Measurements from ENCODE around the gene NKX2-1.

Gene NKX2-1

DNA sequence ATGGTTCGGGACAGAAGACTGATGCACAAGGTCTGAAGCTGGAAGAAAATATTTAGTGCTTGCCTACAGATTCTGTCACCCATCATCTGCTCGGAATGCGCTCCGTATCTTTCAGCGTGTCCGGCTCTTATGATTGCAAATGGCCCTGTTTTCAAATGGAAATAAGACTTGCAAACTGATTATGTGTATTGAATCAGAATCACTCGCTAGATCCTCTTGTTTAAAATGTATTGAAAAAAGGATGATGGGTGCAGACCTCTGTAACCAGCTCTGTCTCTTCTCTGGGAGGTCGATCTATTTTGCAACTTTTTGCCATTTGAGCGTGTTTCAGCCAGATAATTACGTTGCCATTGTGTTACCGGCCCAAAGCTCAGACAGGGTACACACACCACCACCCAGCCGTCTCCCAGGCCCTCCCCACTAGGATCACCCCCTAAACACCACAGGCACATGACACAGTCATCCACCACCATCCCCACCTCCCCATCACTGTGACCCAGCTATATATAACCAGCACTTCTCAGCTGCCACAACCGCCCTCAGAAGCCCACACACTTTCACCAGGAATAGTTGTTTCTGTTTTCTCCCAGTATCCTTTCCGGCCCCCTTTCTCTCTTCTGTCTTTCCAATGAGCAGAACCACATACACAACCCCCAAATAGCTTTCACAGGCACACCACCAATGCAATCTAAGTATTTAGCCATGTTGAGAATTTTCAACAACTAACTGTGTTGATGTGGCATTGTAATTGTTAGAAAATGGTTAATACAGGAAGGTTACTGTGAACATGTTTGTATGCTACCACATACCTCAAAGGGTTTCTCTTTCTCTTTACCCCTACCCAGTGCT, 10.7 kb downstream of the NKX2-1 start:
- Histone ChIP-seq H3K36me3 (ENCODE audit: insufficient read depth, low read length) (no peaks in the 10 kb centered on the region), H3K27me3 (ENCODE audit: insufficient read depth, low read length) (peaks cover 100% of the 10 kb centered on the region), H3K9me3 (ENCODE audit: insufficient read depth, low read depth, low read length) (no peaks in the 10 kb centered on the region), H3K4me3 (ENCODE audit: low read length) (0 out of 2 replicates have a peak overlapping the region, but pooled peaks have one; percentile 8), H3K4me1 (ENCODE audit: insufficient read depth, low read length) (peaks cover 39% of the 10 kb centered on the region), H3K27ac (ENCODE audit: low read depth, low read length) (no peak overlapping the region), H3K9ac (ENCODE audit: low read depth, low read length) (no peak overlapping the region)
- 3% methylated on average over 14 of the region's 14 CpGs for WGBS

DNA sequence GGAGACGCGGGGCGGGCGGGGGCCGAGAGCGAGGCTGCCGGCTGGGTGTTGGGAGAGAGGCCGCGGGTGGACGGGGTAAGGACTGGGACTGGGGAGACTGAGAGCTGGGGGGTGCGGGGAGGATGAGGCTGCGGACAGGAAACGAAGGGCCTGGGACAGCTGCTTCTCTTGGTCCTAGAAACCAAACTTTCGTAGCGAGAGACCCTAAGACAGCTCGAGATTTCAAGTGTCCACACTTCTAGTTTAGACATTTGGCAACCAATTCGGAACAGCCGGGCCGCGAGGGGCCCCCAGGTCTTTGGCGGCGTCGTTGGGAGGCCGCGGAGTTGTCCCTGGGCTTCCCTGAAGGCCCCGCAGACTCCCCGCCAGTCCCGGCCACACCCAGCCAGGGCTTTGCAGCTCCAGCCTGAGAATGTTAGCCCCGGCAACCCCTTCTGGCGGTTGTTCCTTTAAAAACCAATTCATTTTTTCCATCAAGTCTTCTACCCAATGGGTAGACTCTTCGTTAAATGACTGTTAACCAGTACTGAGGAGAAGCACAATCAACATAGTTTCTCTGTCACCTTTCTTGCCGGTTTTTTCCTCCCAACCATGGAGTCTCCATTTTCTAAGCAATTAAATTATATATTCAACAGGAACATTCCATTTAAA, 11.5 kb downstream of the NKX2-1 start:
- Histone ChIP-seq H3K4me3 (ENCODE audit: low read length) (0 out of 2 replicates have a peak overlapping the region, but pooled peaks have one; percentile 8), H3K9ac (ENCODE audit: low read depth, low read length) (no peak overlapping the region), H3K27ac (ENCODE audit: low read depth, low read length) (no peak overlapping the region), H3K27me3 (ENCODE audit: insufficient read depth, low read length) (peaks cover 100% of the 10 kb centered on the region), H3K36me3 (ENCODE audit: insufficient read depth, low read length) (no peaks in the 10 kb centered on the region), H3K4me1 (ENCODE audit: insufficient read depth, low read length) (peaks cover 37% of the 10 kb centered on the region), H3K9me3 (ENCODE audit: insufficient read depth, low read depth, low read length) (no peaks in the 10 kb centered on the region)
- under 1% methylated on average over 32 of the region's 32 CpGs for WGBS

DNA sequence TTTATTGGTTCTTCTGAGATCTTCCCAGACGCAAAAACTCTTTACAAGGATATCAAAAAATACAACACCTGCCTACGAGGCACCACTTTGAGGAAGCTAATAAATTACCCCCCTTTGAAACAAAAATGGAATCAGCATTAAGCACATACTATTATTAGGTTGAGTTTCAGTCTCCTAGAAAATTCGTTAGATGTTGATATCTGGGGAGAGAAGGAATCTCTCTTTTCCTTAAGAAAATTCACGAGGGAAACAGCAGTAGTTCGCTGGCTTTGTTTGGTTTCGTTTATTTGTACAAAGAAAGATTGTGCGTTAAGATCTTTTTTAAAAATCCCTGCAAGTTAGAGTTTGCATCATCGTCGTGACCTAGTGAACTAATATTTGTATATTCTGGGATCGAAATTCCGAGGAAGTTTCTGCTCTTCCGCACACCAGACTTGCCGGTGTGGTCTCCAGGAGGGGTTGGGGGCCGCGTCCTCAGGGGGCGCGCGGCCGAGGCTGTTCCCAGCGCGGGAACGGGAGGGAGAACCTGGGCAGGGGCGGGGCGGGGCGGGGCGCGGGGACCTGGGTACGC, 12.1 kb downstream of the NKX2-1 start:
- H3K9me3 ChIP-seq (ENCODE audit: insufficient read depth, low read depth, low read length): no peaks in the 10 kb centered on the region
- WGBS: 3% methylated on average over 28 of the region's 28 CpGs
- no peak overlapping the region for H3K27ac ChIP-seq (ENCODE audit: low read depth, low read length)
- no peak overlapping the region for H3K9ac ChIP-seq (ENCODE audit: low read depth, low read length)
- no peaks in the 10 kb centered on the region for H3K36me3 ChIP-seq (ENCODE audit: insufficient read depth, low read length)
- no peak overlapping the region for H3K4me3 ChIP-seq (ENCODE audit: low read length)
- H3K4me1 ChIP-seq (ENCODE audit: insufficient read depth, low read length): peaks cover 38% of the 10 kb centered on the region
- H3K27me3 ChIP-seq (ENCODE audit: insufficient read depth, low read length): peaks cover 100% of the 10 kb centered on the region

DNA sequence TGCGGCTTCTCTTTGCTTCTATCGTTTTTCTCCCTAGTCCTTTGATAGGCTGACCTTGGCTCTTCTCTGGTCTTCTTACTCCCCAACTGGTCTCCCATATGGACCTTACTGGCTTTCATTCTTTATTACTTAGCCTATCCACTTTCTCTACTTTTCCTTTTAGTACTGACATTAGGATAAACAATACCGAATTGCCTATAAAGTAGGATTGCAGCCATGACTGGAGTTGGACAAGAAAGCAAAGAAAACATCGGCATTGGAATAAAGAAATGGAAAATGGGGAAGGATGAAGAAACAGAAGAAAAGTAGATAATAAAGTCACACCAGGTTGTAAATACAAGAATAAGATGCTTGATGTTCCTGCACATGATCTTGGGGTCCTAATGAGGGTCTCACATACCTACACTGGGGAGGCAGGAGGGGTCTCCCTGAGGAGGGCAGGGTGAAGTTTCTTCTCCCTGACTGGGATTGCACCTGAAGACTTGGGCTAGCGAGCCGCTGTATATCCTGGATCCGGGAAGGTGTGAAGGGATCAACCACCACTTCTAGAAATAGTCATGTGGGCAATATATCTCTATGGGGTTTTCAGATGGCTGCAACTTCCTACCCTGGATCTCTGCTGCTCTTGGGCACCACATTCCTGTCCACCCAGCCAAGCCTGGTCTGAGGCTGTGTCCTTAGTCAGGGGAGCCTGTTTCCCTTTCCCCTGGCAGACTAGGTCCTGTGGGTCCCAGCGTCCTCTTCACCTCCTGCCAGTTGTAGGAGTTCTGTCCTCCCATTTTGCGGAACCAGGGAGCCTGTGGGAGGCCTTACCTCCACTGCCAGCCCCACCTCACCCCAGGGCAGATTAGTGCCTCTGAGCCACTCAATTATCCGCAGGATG, 13.1 kb downstream of the NKX2-1 start:
- H3K4me1 ChIP-seq (ENCODE audit: insufficient read depth, low read length): peaks cover 36% of the 10 kb centered on the region
- peaks cover 100% of the 10 kb centered on the region for H3K27me3 ChIP-seq (ENCODE audit: insufficient read depth, low read length)
- H3K27ac ChIP-seq (ENCODE audit: low read depth, low read length): no peak overlapping the region
- no peak overlapping the region for H3K4me3 ChIP-seq (ENCODE audit: low read length)
- H3K9ac ChIP-seq (ENCODE audit: low read depth, low read length): no peak overlapping the region
- no peaks in the 10 kb centered on the region for H3K9me3 ChIP-seq (ENCODE audit: insufficient read depth, low read depth, low read length)
- no peaks in the 10 kb centered on the region for H3K36me3 ChIP-seq (ENCODE audit: insufficient read depth, low read length)
- WGBS: 16% methylated on average over 8 of the region's 10 CpGs

DNA sequence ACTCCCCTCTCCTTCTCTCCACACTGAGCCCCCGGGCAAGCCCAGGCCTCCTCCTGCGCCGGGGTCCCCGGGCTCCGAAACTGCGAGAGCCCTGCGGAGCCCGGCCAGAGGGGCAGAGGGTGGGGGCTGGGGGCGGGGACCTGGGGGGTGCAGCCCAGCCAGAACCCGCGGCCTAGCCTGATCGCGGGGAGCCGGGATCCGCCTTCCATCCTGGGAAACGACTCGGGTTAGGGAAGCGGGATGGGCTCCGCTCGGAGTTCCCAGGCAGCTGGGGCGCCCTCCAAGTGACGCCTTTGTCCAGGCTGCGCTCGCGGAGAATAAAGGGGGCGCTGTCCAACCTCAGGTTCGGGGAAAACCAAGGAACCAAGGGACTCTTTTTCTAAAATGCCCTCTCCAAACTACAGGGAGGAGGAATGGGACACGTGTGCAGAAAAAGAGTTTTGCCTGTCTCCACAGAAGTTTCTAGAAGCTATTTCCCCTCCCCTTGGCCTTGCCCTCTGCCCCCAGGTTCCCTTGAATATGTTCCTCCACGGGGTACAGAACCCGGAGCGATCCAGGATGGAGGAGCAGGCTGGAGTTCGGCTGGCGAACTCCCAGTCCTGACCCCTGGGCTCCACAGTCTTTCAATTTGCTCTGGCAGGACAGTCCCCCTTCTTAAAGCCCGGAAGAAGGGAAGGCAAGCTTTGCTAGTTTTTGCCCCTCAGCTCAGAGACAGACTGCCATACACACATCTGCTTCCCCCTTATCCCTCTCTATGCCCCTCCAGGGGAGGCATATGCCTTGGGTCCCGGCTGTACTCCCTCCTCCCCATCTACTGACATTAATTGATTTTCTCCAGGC, 13.9 kb downstream of the NKX2-1 start:
- Histone ChIP-seq H3K4me1 (ENCODE audit: insufficient read depth, low read length) (peaks cover 36% of the 10 kb centered on the region), H3K4me3 (ENCODE audit: low read length) (no peak overlapping the region), H3K9me3 (ENCODE audit: insufficient read depth, low read depth, low read length) (no peaks in the 10 kb centered on the region), H3K27ac (ENCODE audit: low read depth, low read length) (no peak overlapping the region), H3K27me3 (ENCODE audit: insufficient read depth, low read length) (peaks cover 100% of the 10 kb centered on the region), H3K36me3 (ENCODE audit: insufficient read depth, low read length) (no peaks in the 10 kb centered on the region), H3K9ac (ENCODE audit: low read depth, low read length) (no peak overlapping the region)
- 3% methylated on average over 35 of the region's 35 CpGs for WGBS

DNA sequence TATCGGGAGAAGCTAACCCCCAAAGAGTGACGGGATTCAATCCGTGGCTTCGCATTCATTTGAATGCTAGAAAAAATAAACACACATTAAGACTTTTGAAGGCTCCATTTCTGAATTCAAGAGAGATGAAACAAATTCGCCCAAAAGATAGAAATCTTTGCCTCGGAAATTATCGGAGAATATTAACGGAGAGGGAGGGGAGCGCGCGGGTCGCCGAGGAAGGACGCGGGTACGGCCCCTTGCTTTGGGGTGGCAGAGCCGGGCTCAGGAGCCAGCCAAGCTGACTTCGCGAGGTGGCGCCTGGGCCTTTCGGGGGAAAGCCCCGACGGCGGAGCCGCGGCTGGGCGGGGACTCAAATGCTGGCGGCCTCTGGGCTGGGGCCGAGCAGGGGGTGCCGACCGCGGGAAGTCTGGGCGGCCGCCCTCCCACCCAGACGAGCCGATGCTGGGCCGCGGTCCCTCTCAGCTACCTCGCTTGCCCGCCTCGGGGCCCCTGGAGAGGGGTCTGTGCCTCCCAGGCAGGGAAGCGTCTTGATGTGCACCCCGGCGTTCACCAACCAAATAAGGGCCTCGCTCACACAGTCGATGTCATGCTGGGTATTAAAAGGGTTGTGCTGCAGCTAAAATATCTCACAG, 14.7 kb downstream of the NKX2-1 start:
- no peaks in the 10 kb centered on the region for H3K9me3 ChIP-seq (ENCODE audit: insufficient read depth, low read depth, low read length)
- peak overlapping the region; percentile 28; the same call in 1 of the 2 replicates for H3K4me3 ChIP-seq (ENCODE audit: low read length)
- H3K27ac ChIP-seq (ENCODE audit: low read depth, low read length): no peak overlapping the region
- WGBS: under 1% methylated on average over 46 of the region's 46 CpGs
- H3K36me3 ChIP-seq (ENCODE audit: insufficient read depth, low read length): no peaks in the 10 kb centered on the region
- no peak overlapping the region for H3K9ac ChIP-seq (ENCODE audit: low read depth, low read length)
- H3K4me1 ChIP-seq (ENCODE audit: insufficient read depth, low read length): peaks cover 35% of the 10 kb centered on the region
- peaks cover 100% of the 10 kb centered on the region for H3K27me3 ChIP-seq (ENCODE audit: insufficient read depth, low read length)

DNA sequence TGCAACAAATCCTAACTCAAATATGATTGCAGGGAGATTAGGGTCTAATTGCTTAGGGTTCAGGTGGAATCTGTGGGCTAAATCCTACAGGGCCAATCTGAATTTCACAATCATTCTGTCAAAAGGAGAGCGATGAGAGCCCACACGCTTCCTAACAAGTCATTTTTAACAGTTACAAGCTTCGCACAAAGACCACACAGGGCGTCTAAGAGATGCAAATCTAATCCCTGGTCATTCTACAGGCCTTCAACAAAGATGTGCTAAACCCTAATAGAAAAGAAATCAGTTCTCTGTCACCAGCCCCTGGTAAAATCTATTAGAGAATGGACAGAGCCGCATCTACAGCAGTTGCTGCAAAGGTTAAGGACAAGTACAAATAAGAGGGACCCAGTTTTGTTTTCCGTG, 15.3 kb downstream of the NKX2-1 start:
- H3K27me3 ChIP-seq (ENCODE audit: insufficient read depth, low read length): peaks cover 100% of the 10 kb centered on the region

DNA sequence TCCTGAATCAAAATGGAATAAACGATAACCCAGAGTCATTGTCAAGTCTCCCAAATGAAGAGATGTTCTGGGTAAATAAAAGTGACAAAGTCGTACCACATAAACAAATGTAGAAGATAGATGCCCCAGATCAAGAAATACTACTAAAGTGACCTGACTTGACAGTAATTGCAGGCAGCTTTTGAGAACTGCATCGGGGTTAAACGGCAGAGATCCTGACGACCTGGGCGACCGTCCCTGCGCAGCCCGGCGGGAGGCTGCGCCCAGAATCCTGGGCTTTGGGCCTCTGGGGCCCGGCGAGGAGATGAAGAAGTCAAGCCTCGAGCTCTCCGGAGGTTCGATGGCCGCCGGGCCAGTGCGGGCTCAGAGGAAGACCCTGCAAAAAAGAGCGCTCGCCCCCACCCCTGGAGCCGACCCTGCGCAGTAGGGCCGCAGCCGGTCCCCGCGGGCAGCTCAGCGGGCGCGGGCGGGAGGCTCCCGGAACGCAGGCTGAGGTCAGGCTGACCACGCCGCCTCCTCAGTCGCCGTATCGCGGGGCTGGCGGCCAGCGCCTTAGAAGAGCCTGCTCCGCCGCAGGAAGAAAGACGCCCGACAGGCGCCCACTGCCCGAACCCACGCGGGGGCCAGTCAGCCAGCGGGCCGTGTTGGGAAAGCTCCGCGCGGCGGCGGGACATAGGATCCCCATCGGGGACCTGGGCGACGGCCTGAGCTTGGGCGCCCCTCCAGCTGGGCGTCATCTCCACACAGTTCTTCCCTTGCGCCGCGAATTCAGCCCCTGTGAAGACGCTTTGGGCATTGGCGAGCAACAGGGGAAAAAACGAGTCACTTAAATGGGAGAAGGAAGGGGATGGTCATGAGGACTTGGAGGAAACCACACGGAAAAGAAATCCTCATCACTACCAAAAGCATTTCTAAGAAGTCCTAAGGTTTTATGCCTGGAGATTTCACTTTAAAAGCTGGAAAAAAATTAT, 16.0 kb downstream of the NKX2-1 start:
- H3K27ac ChIP-seq (ENCODE audit: low read depth, low read length): no peak overlapping the region
- peaks cover 25% of the 10 kb centered on the region for H3K4me1 ChIP-seq (ENCODE audit: insufficient read depth, low read length)
- H3K9me3 ChIP-seq (ENCODE audit: insufficient read depth, low read depth, low read length): no peaks in the 10 kb centered on the region
- H3K4me3 ChIP-seq (ENCODE audit: low read length): 0 out of 2 replicates have a peak overlapping the region, but pooled peaks have one; percentile 12
- 2% methylated on average over 66 of the region's 68 CpGs for WGBS
- H3K36me3 ChIP-seq (ENCODE audit: insufficient read depth, low read length): no peaks in the 10 kb centered on the region
- H3K27me3 ChIP-seq (ENCODE audit: insufficient read depth, low read length): peaks cover 100% of the 10 kb centered on the region
- H3K9ac ChIP-seq (ENCODE audit: low read depth, low read length): no peak overlapping the region

More for the DNA sequence above, 15.3 kb downstream of the NKX2-1 start:
- Histone ChIP-seq H3K4me3 (ENCODE audit: low read length) (no peak overlapping the region), H3K36me3 (ENCODE audit: insufficient read depth, low read length) (no peaks in the 10 kb centered on the region), H3K4me1 (ENCODE audit: insufficient read depth, low read length) (peaks cover 30% of the 10 kb centered on the region), H3K9ac (ENCODE audit: low read depth, low read length) (no peak overlapping the region), H3K27ac (ENCODE audit: low read depth, low read length) (no peak overlapping the region), H3K9me3 (ENCODE audit: insufficient read depth, low read depth, low read length) (no peaks in the 10 kb centered on the region)
- 1% methylated on average over 6 of the region's 6 CpGs for WGBS
